Raji (cell line): ENCODE data around the gene SMIM43.

Experiments used
- POLR2A ChIP-seq: IDR thresholded peaks from 2 replicates; pipeline ENCODE4 v1.6.1; 2011; ENCODE audit warnings: low read depth, low read length, control low read depth; ENCODE audit not compliant: insufficient read depth

SMIM43 gene

GRCh38 chr4:121765971-121766538 lies 1.1 kb upstream of the SMIM43 start:
- no peak for TF ChIP-seq POLR2A

GRCh38 chr4:121765368-121765705 lies 373 bp upstream of the SMIM43 start:
- TF ChIP-seq POLR2A: no peak

- TF ChIP-seq POLR2A: no peak
Measured at GRCh38 chr4:121764303-121764701, 662 bp downstream of the SMIM43 start.

- no peak for TF ChIP-seq POLR2A
Measured at GRCh38 chr4:121760205-121760604, 4.8 kb downstream of the SMIM43 start.

GRCh38 chr4:121758925-121759568 lies 5.9 kb downstream of the SMIM43 start:
- no peak for TF ChIP-seq POLR2A

GRCh38 chr4:121749225-121749624 lies 15.7 kb downstream of the SMIM43 start:
- TF ChIP-seq POLR2A: no peak

GRCh38 chr4:121742794-121743193 lies 22.2 kb downstream of the SMIM43 start:
- TF ChIP-seq POLR2A: no peak

GRCh38 chr4:121741751-121742150 lies 23.2 kb downstream of the SMIM43 start:
- no peak for TF ChIP-seq POLR2A

GRCh38 chr4:121740796-121741409 lies 24.1 kb downstream of the SMIM43 start:
- TF ChIP-seq POLR2A: no peak

- no peak for TF ChIP-seq POLR2A
Measured at GRCh38 chr4:121739575-121739974, 25.4 kb downstream of the SMIM43 start.

- no peak for TF ChIP-seq POLR2A
Measured at GRCh38 chr4:121738780-121739535, 26.0 kb downstream of the SMIM43 start.

- no peak for TF ChIP-seq POLR2A
Measured at GRCh38 chr4:121737846-121738554, 27.0 kb downstream of the SMIM43 start.

- TF ChIP-seq POLR2A: no peak
Measured at GRCh38 chr4:121736735-121737351, 28.1 kb downstream of the SMIM43 start.

- TF ChIP-seq POLR2A: no peak
Measured at GRCh38 chr4:121734571-121734970, 30.4 kb downstream of the SMIM43 start.

- TF ChIP-seq POLR2A: no peak
Measured at GRCh38 chr4:121733942-121734341, 31.0 kb downstream of the SMIM43 start.
